Activated naive CD8-positive, alpha-beta T cell treated with anti-CD3 and anti-CD28 coated beads, Interleukin-2, amount 50 U/mL, for 24 hours (primary cell): Measurements from ENCODE around the gene GNAL.

ENCODE experiments used
- ATAC-seq: fragments of 150-1000 bp; cut with Tn5 transposase; one replicate; pipeline ENCODE4 v1.10.0; 2021
- DNase-seq: peaks from one replicate; pipeline ENCODE4 v3.0.0; 2021
- H3K27ac Mint-ChIP-seq: one replicate; pipeline ENCODE4 v1.8.0; 2021; ENCODE audit warnings: mild to moderate bottlenecking, mixed read lengths
- H3K27me3 Mint-ChIP-seq: one replicate; pipeline ENCODE4 v1.8.0; 2021; ENCODE audit warnings: mixed read lengths
- H3K36me3 Mint-ChIP-seq: one replicate; pipeline ENCODE4 v1.8.0; 2021; ENCODE audit warnings: low read depth, mixed read lengths
- H3K4me1 Mint-ChIP-seq: one replicate; pipeline ENCODE4 v1.8.0; 2021; ENCODE audit warnings: mixed read lengths
- H3K4me3 Mint-ChIP-seq: one replicate; pipeline ENCODE4 v1.8.0; 2021; ENCODE audit warnings: mild to moderate bottlenecking, moderate library complexity, mixed read lengths
- H3K9me3 Mint-ChIP-seq: one replicate; pipeline ENCODE4 v1.8.0; 2021; ENCODE audit warnings: mixed read lengths

Gene GNAL

DNA sequence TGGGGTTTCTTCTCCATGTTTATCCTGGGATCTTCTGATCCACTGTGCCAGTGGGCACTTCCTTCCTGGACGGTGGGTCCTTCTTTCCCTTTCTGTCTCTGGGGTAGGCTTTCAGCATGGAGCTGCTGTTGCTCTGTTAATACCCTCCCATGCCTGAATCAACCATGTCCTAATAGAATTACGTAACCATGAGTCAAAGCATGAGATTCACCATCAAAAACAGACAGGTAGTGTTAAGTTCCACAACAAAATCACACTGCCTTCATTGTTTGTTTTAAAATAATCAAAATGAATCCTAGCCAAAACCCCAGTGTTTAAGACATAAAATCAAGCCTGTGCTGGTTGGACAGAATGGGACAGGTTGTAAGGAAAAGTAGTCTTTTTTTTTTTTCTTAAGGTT is 37.5 kb downstream of the GNAL start:
- peaks cover 4% of the 10 kb centered on the region for H3K27me3 Mint-ChIP-seq
- ATAC-seq, result no peak
- no peaks in the 10 kb centered on the region for H3K36me3 Mint-ChIP-seq
- DNase-seq, result no peak
- no peak overlapping the region for H3K4me3 Mint-ChIP-seq
- H3K9me3 Mint-ChIP-seq, result no peaks in the 10 kb centered on the region
- H3K4me1 Mint-ChIP-seq, result no peaks in the 10 kb centered on the region
- H3K27ac Mint-ChIP-seq, result no peak overlapping the region

DNA sequence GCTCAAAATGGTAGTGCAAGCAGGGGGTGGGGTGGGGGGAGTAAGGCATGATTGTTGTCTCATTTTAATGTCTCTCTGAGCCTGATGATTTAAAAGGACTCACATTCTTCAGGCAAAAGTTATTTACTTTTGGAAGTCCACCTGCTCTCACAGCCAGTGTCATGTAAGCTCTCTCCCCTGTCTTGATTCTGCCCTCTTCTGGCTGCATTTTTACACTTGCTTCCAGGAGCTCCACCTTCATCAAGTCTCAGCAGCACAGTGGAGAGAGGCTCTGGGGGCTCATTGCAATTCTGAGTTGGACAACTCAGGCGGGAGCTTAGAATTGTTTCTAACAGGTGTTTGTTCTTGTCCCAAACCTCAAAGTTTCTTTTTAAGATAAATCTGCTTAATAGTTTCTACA is 39.2 kb downstream of the GNAL start:
- no peak overlapping the region for H3K27ac Mint-ChIP-seq
- peaks cover 18% of the 10 kb centered on the region for H3K27me3 Mint-ChIP-seq
- H3K4me1 Mint-ChIP-seq, result no peaks in the 10 kb centered on the region
- ATAC-seq (no peak), DNase-seq (no peak)
- H3K36me3 Mint-ChIP-seq, result no peaks in the 10 kb centered on the region
- H3K4me3 Mint-ChIP-seq, result no peak overlapping the region
- no peaks in the 10 kb centered on the region for H3K9me3 Mint-ChIP-seq

DNA sequence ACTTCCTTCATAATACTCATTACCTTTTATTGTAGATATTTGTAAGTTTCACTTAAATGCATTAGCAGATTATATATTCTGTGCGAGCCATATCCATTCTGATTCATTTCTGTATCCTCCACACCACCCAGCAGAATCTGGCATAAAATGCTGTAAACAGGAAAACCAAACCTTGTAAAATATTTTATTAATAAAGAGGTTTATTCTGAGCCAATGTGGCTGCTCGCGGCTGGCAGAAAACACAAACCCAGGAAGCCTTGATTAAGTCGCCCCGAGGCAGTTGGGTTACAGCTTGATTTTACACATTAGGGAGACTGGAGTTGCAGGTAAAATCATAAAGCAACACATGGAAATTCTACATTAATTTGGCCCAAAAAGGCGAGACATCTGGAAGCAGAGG is 40.5 kb downstream of the GNAL start:
- ATAC-seq (no peak), DNase-seq (no peak)
- no peak overlapping the region for H3K27ac Mint-ChIP-seq
- peaks cover 27% of the 10 kb centered on the region for H3K27me3 Mint-ChIP-seq
- H3K4me1 Mint-ChIP-seq, result no peaks in the 10 kb centered on the region
- H3K4me3 Mint-ChIP-seq, result no peak overlapping the region
- no peaks in the 10 kb centered on the region for H3K9me3 Mint-ChIP-seq
- no peaks in the 10 kb centered on the region for H3K36me3 Mint-ChIP-seq

DNA sequence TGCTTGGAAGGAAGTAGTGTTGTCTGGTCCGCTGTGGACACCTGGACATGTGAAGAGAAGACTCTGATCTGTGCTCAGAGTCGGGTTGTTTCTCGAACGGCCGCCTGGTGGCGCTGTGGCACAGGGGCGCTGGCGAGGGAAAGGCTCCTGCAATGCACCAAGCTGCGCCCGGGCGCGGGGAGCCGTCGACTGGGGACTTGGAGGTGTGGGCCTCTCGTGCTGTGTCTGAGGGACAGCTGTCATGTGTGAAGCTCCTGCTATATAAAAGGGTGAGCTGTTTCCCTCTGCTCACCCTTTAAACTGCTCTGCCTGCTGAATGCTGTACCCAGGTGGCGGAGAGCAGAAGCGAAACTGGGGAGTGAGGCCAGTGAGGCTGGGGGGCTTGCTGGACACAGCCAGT is 44.0 kb downstream of the GNAL start:
- ATAC-seq, result peak; percentile 72
- Mint-ChIP-seq H3K36me3 (no peaks in the 10 kb centered on the region), H3K4me3 (no peak overlapping the region), H3K4me1 (no peaks in the 10 kb centered on the region), H3K27ac (no peak overlapping the region), H3K27me3 (peaks cover 34% of the 10 kb centered on the region), H3K9me3 (no peaks in the 10 kb centered on the region)
- DNase-seq, result peak; percentile 78

DNA sequence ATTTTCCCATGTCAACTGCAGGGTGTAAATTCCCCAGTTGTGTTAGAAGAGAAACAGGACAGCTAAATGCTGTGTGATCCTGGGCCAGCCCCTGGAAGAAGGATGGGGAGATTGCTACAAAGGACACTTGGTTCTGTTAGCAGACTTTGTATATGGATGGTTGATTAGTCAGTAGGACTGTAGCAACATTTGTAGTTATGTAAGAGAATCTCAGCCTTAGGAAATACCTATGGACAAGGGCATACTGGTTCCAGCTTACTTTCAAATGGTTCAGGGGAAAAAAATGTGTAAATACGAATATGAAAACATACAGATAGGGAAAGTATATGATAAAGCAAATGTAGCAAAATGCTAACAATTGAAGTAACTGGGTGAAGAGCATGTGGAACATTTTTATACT is 47.6 kb downstream of the GNAL start:
- H3K4me3 Mint-ChIP-seq, result no peak overlapping the region
- DNase-seq, result no peak
- no peaks in the 10 kb centered on the region for H3K4me1 Mint-ChIP-seq
- no peak for ATAC-seq
- no peaks in the 10 kb centered on the region for H3K9me3 Mint-ChIP-seq
- H3K36me3 Mint-ChIP-seq, result no peaks in the 10 kb centered on the region
- H3K27me3 Mint-ChIP-seq, result peaks cover 34% of the 10 kb centered on the region
- no peak overlapping the region for H3K27ac Mint-ChIP-seq

DNA sequence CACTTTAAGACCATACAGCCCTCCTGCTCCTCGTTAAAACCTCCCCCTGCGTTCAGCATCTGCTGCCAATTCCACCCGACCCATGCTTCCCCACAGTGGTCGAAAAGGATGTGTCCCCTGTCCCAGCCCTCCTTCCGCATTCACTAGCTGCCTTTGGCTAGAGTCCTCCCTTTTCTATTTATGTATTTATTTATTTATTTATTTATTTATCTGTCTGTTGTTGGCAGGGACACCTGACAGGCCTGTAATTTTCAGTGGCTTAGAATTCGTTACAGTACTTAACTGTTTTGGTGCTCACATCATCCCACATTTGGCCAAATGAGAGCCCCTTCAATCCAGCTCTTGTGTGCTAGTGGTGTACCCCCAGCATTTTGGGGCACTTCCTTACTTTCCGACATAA is 50.8 kb downstream of the GNAL start:
- Mint-ChIP-seq H3K4me3 (no peak overlapping the region), H3K27me3 (peaks cover 25% of the 10 kb centered on the region)
- DNase-seq, result no peak

DNA sequence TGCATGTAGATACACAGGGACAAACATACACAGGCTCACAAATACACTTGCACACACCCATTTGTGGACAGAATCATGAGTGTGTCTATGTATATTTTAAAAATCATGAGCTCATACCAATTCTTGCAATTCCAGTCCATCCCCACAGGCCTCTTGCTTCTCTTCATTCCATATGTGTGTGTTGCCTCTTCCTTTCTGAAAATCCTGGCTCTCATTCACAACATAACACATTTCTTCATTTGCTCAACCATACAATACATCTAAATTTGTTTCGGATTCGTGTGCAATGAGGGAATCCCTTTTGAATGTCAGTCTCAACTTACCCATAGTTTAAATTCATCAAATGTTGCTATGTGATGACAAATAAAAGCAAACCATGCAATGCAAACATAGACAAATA is 51.4 kb downstream of the GNAL start:
- Mint-ChIP-seq H3K27ac (no peak overlapping the region), H3K36me3 (no peaks in the 10 kb centered on the region), H3K4me3 (no peak overlapping the region), H3K4me1 (no peaks in the 10 kb centered on the region), H3K27me3 (peaks cover 25% of the 10 kb centered on the region), H3K9me3 (no peaks in the 10 kb centered on the region)
- no peak for ATAC-seq
- no peak for DNase-seq

More for the DNA sequence above, 50.8 kb downstream of the GNAL start:
- H3K36me3 Mint-ChIP-seq, result no peaks in the 10 kb centered on the region
- no peaks in the 10 kb centered on the region for H3K9me3 Mint-ChIP-seq
- no peaks in the 10 kb centered on the region for H3K4me1 Mint-ChIP-seq
- no peak for ATAC-seq
- H3K27ac Mint-ChIP-seq, result no peak overlapping the region

DNA sequence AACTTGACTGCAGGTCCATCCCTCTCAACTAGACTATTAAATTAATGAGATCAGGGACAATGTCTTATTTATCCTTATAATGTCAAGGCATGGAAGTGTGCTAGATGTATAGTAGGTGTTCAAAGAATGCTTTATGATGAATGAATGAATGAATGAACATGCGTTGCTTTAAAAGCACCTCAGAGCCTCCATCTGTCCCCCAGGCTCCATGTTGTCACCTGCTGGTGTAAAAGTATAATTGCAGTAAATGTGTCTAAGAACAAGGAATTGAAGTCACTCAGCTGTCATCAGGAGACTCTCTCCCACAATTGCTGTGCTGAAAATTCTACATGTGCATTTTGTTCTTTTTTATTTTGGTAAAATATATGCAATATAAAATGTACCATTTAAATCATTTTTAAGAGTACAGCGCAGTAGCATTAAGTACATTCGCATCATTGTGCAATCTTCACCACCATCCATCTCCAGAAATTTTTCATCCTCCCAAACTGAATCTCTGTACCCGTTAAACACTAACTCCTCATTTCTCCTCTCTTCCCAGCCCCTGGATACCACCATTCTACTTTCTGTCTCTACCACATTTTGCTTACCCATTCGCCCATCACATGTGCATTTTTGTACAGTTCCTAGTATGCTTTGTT is 52.6 kb downstream of the GNAL start:
- Mint-ChIP-seq H3K4me3 (no peak overlapping the region), H3K27me3 (peaks cover 32% of the 10 kb centered on the region), H3K4me1 (no peaks in the 10 kb centered on the region), H3K27ac (no peak overlapping the region), H3K36me3 (no peaks in the 10 kb centered on the region), H3K9me3 (no peaks in the 10 kb centered on the region)
- ATAC-seq (no peak), DNase-seq (no peak)

DNA sequence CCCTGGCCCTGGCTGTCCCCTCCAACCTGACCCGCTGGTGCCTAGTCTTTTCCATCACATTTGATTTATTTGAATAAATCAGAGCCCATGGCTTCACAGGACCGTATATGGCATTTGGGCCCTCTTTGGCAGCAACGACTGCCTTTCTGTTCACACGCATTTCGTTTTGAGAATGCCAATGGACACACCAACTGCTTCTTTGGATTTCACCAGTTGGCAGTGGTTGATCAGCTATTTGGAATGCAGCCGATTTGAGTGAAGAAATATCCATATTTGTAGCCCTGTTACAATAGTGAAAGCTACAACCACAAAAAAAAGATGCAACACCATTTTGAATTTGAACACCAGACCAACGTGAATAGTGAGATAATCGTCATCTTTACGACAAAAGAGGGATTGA is 56.5 kb downstream of the GNAL start:
- H3K4me3 Mint-ChIP-seq, result no peak overlapping the region
- DNase-seq (no peak), ATAC-seq (no peak)

DNA sequence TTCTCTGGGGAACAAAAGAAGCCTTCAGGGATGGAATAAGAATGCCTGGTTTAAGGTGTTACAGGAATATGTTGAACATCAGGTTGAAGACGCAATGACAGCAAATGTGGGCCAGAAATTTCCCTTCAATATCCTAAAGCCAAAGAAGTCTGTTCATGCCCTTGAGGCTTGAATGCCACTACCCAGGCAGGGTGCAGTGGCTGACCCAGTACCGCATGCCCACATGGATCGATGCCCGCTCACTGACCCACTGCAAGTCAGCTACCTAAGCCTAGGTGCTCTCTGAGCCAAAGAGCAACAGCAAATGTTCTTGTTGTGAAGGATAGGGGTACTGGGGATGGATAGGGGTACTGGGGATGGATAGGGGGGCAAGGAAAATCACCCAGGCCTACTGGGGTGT is 58.2 kb downstream of the GNAL start:
- Mint-ChIP-seq H3K4me1 (peaks cover 6% of the 10 kb centered on the region), H3K27ac (no peak overlapping the region), H3K4me3 (no peak overlapping the region), H3K9me3 (no peaks in the 10 kb centered on the region), H3K36me3 (no peaks in the 10 kb centered on the region), H3K27me3 (peaks cover 56% of the 10 kb centered on the region)
- ATAC-seq (no peak), DNase-seq (no peak)

More for the DNA sequence above, 56.5 kb downstream of the GNAL start:
- Mint-ChIP-seq H3K27me3 (peaks cover 49% of the 10 kb centered on the region), H3K36me3 (no peaks in the 10 kb centered on the region), H3K4me1 (no peaks in the 10 kb centered on the region), H3K9me3 (no peaks in the 10 kb centered on the region), H3K27ac (no peak overlapping the region)

DNA sequence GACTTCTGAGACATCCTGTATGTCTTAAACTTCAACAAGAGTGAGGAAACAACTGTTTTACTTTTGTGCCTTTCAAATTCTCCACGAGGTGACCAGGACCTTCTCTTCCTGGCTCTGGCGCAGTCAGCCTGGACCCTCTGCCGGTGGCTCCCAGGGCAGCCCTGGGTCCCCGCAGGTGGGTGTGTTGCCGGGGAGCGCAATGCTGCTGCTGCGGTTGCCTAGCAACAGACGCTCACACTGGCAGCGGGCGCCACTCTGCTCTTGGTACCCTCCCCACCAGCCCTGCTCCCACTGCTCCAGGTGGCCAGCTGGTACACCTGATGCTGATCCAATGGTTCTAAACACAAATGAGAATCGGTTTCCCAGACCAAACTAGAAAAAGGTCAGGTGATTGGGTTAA is 58.7 kb downstream of the GNAL start:
- no peaks in the 10 kb centered on the region for H3K36me3 Mint-ChIP-seq
- DNase-seq (no peak), ATAC-seq (no peak)
- H3K4me3 Mint-ChIP-seq, result no peak overlapping the region
- peaks cover 6% of the 10 kb centered on the region for H3K4me1 Mint-ChIP-seq
- H3K27ac Mint-ChIP-seq, result no peak overlapping the region
- no peaks in the 10 kb centered on the region for H3K9me3 Mint-ChIP-seq
- peaks cover 54% of the 10 kb centered on the region for H3K27me3 Mint-ChIP-seq

DNA sequence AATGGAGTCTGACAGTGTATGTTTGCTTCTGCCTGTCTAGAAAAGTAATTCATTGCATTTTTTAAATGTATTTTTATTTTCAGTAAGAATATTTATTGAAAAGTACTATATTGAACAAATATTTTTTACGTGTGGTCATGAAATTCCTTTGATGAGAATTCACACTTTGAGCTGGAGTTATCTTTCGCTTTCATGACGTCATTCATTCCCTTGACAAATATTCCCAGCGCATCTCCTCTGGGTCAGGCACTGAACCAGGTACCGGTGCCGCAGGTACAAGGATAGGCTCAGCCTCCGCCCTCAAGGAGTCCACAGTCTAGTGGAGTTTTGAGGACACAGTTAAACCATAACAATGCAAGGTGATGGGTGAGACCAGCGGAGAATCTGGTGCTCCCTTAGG is 60.2 kb downstream of the GNAL start:
- ATAC-seq (no peak), DNase-seq (no peak)
- Mint-ChIP-seq H3K4me3 (no peak overlapping the region), H3K27ac (no peak overlapping the region), H3K27me3 (peaks cover 58% of the 10 kb centered on the region), H3K9me3 (no peaks in the 10 kb centered on the region), H3K4me1 (peaks cover 9% of the 10 kb centered on the region), H3K36me3 (no peaks in the 10 kb centered on the region)

DNA sequence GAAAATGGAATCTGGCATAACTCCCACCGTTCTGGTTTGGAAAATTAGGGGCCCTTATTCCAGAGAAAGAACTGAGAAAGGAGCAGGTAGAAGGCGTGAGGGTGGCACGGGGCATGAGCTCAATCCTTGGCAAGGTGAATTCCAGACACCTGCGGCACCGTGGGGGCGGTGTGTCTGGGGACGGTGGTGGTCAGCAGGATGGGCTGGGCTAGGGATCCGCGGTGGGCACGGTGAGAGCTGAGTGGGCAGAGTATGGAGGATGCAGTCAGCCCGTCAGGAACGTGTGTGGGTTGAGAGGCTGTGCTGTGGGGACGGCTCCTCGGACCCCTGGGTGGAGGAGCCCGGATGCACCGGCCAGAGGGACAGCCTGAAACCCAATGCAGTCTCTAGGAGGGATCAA is 61.1 kb downstream of the GNAL start:
- Mint-ChIP-seq H3K4me1 (peaks cover 9% of the 10 kb centered on the region), H3K36me3 (no peaks in the 10 kb centered on the region), H3K4me3 (no peak overlapping the region), H3K27me3 (peaks cover 61% of the 10 kb centered on the region), H3K27ac (no peak overlapping the region), H3K9me3 (no peaks in the 10 kb centered on the region)
- no peak for DNase-seq
- no peak for ATAC-seq

DNA sequence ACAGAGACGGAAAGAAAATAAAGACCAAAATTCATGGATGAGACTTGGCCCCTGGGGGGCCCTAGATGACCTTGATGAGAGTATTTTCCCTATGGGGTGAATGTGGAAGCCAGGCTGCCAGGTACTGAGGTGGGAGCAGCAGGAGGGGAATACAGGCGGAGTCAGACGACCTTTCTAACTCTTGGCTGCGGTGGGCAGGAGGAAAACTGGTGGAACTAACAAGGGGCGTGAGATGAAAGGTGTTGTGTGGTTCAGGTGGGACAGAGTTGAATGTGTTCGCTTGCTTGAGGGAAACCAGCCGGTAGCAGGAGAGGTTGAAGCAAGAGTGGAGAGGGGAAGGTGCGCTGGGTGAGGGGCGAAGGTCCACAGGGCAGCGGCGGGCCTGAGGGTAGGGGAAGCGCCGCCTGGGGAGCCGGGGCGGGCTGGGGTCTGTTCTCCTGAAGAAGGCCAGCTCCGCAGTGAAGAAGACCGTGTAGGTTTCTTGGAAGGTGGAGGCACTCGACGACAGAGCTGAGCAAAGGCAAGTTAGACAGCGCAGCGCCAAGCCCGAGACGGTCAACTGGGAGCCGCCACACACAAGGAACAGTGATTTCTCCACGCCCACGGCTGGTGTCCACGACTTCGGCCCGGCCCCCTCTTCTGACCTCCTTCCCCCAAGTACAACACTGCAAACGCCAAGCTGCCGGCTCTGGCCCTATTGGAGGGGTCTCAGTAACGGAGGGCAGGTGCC is 61.7 kb downstream of the GNAL start:
- DNase-seq (no peak), ATAC-seq (no peak)

DNA sequence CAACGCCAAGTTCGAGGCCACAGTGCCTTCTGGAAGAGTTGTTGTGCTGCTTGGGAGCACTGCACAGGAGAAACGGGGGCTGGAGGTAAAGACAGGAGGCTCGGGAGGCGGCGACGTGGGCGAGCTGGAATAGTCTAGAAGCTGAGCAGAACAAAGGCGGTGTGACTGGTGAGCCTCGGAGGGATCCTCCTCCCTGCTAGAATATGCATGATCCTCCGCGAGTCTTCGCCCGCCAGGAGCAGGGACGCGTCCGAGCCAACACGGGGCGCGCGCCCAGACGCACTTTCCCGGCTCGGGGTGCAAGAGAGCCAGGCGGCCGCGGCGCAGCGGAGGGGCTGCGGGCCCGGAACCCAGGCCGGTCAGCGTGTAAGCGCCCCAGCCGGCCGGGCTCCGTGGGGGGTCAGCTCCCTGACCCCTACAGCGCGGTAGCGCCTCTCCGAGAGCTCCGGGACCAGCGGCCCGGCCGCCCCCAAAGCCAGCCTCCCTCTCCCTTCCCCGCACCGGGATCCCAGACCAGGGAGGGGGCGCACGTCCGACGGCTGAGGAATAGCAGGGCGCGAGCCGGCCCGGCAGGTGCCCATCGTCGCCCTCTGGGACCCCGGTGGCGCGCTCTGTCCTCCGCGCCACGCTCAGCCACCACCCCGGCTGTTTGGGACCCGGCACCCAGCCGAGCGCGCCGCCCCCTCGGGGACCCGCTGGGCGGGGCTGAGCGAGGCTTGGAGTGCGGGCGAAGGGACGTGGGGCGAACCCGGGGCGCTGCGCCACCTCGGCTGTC is 62.5 kb downstream of the GNAL start:
- Mint-ChIP-seq H3K4me3 (peak overlapping the region; percentile 11), H3K9me3 (no peaks in the 10 kb centered on the region), H3K27me3 (peaks cover 62% of the 10 kb centered on the region), H3K36me3 (no peaks in the 10 kb centered on the region), H3K27ac (no peak overlapping the region), H3K4me1 (peaks cover 9% of the 10 kb centered on the region)
- no peak for DNase-seq
- no peak for ATAC-seq

More for the DNA sequence above, 61.7 kb downstream of the GNAL start:
- Mint-ChIP-seq H3K9me3 (no peaks in the 10 kb centered on the region), H3K27me3 (peaks cover 62% of the 10 kb centered on the region), H3K4me1 (peaks cover 9% of the 10 kb centered on the region), H3K36me3 (no peaks in the 10 kb centered on the region), H3K27ac (no peak overlapping the region), H3K4me3 (peak overlapping the region; percentile 11)
